Naive B cell (primary cell): Measurements from ENCODE around the gene COL23A1. TPM values are rescaled to one million over a fixed set of nuclear protein-coding genes. Genes with fewer than 3 reads are reported as not detected.

Experiments
- ATAC-seq, 2 donors: fragments of 150-1000 bp; cut with Tn5 transposase; 2 replicates each; pipeline ENCODE4 v1.10.0; 2021; ENCODE audit warnings: low read depth in 2 of 2, mild to moderate bottlenecking in 2 of 2, moderate library complexity in 2 of 2
- DNase-seq: peaks from one replicate; pipeline ENCODE4 v3.0.0; 2022
- H3K27ac Mint-ChIP-seq, 6 donors: one replicate each; pipeline ENCODE4 v1.8.0; 2020 to 2022; ENCODE audit warnings: mild to moderate bottlenecking in 6 of 6, mixed read lengths in 6 of 6, moderate library complexity in 5 of 6, inconsistent platforms in 2 of 6
- H3K27me3 Mint-ChIP-seq, 3 donors: one replicate each; pipeline ENCODE4 v1.8.0; 2021 to 2022; ENCODE audit warnings: mixed read lengths in 3 of 3, mild to moderate bottlenecking in 1 of 3
- H3K36me3 Mint-ChIP-seq, 2 donors: one replicate each; pipeline ENCODE4 v1.8.0; 2020 to 2022; ENCODE audit warnings: mixed read lengths in 2 of 2, inconsistent platforms in 1 of 2, mild to moderate bottlenecking in 1 of 2
- H3K4me1 Mint-ChIP-seq, 3 donors: one replicate each; pipeline ENCODE4 v1.8.0; 2020 to 2022; ENCODE audit warnings: mixed read lengths in 3 of 3, inconsistent platforms in 1 of 3, mild to moderate bottlenecking in 1 of 3, moderate library complexity in 1 of 3
- H3K4me3 Mint-ChIP-seq, 8 donors: one replicate each; pipeline ENCODE4 v1.8.0; 2020 to 2022; ENCODE audit warnings: mild to moderate bottlenecking in 8 of 8, mixed read lengths in 8 of 8, moderate library complexity in 8 of 8, inconsistent platforms in 2 of 8
- H3K9me3 Mint-ChIP-seq, 7 donors: one replicate each; pipeline ENCODE4 v1.8.0; 2020 to 2022; ENCODE audit warnings: mixed read lengths in 7 of 7, mild to moderate bottlenecking in 5 of 7, inconsistent platforms in 2 of 7, moderate library complexity in 1 of 7
- polyA plus RNA-seq, 6 donors: library from polyadenylated mRNA; unstranded; fragments of 300-500 nt; fragmentation: Illumina TruSeq; gene quantifications; one replicate each; pipeline ENCODE4 v1.2.3, GENCODE V29; 2021; ENCODE audit warnings: low read depth in 6 of 6

Gene COL23A1
- polyA plus RNA-seq, 6 donors from 2014 or later = 0.16 TPM; not detected in 5

DNA sequence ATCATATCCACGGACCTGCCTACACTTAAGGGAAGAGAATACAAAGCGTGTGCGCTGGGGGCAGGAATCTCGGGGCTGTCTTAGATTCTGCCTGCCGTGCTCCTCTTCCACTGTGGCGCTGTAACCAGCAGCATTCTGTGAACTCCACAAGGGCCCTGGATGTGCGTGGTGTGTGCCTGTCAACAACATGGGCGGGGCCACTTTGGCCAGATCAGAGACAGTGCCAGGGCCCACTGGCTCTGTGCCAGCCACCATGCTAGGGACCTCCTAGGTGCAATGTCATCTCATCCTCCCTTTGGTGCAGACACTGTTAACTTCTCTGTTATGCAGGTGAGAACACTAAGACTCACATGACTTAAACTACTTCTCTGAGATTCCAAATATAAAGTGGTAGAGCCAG, 113.7 kb downstream of the COL23A1 start:
- H3K4me1 Mint-ChIP-seq = no peaks in the 10 kb centered on the region
- no peak for DNase-seq
- no peak overlapping the region for H3K4me3 Mint-ChIP-seq
- peaks cover 5 to 38% (median 19%) of the 10 kb centered on the region in 3 donors for H3K27me3 Mint-ChIP-seq
- H3K36me3 Mint-ChIP-seq = no peaks in the 10 kb centered on the region
- ATAC-seq = no peak
- peaks cover 0 to 15% (median 1%) of the 10 kb centered on the region in 7 donors for H3K9me3 Mint-ChIP-seq
- H3K27ac Mint-ChIP-seq = no peak overlapping the region

DNA sequence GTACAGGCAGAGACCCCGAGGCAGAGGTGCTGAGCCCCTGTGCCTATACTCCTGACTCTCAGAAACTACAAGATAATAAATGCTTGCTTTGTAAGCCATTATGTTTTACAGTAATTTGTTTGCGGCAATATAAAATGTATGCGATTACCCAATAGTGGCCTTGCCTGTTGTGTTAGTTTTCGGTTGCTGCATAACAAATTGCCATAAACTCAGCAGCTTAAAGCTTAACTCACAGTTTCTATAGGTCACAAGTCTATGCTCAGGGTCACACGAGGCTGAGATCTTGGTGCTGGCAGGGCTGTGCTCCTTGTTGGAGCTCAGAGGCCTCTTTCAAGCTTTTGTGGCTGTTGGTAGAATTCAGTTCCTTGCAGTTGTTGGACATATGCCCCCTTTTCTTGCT, 114.8 kb downstream of the COL23A1 start:
- DNase-seq = no peak
- no peak for ATAC-seq
- no peak overlapping the region for H3K27ac Mint-ChIP-seq
- H3K36me3 Mint-ChIP-seq = no peaks in the 10 kb centered on the region
- peaks cover 0 to 15% (median 1%) of the 10 kb centered on the region in 7 donors for H3K9me3 Mint-ChIP-seq
- H3K4me3 Mint-ChIP-seq = no peak overlapping the region
- peaks cover 5 to 38% (median 20%) of the 10 kb centered on the region in 3 donors for H3K27me3 Mint-ChIP-seq
- no peaks in the 10 kb centered on the region for H3K4me1 Mint-ChIP-seq

DNA sequence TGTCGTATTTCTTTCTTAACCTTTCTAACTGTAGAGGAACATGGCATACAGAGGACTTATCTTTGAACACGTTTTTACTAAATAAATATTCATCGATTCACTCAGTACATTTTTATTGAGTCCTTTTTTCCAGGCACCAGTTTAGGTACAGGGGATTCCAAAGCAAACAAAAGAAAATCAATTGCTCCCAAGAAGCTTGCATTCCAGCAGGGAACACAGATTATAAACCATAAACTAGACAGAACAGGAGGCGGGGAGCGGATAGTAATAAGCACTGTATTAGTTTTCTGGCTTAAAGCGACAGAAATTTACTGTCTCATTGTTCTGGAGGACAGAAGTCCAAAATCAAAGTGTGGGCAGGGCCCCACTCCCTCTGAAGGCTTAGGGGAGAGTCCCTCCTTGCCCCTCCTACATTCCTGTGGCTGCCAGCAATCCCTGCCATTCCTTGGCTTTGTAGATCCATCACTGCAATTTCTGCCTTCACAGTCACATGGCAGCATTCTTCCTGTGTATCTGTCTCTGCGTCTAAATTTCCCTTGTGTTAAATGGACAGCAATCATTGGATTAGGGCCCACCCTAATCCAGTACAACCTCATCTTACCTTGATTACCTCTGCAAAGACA, 115.5 kb downstream of the COL23A1 start:
- Mint-ChIP-seq H3K9me3 (peaks cover 0 to 15% (median 1%) of the 10 kb centered on the region in 7 donors), H3K4me3 (peak overlapping the region in 1 of 8 donors; percentile 7), H3K27me3 (peaks cover 5 to 45% (median 20%) of the 10 kb centered on the region in 3 donors), H3K4me1 (no peaks in the 10 kb centered on the region), H3K27ac (peak overlapping the region in 2 of 6 donors; percentile 49 to 58), H3K36me3 (no peaks in the 10 kb centered on the region)
- DNase-seq = no peak
- ATAC-seq = no peak

DNA sequence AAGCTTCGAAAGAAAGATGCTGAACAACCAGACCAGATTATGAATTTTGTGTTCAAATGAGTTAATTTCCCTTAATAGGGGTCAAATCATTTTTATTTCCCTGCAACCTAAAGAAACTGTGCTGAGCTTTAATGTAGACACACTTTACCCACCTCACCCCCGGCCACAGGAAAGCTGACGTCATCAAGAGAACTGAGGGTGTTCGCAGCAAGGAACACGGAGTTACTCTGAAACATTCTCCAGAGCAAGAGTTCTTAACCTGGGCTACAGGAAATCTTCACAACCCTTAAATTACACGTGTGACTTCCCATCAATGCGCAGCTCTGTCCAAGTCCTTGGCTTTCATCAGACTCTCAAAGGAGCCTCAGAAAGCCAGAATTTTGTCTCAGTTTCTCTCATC, 116.3 kb downstream of the COL23A1 start:
- no peak overlapping the region for H3K27ac Mint-ChIP-seq
- peaks cover 0 to 15% (median 1%) of the 10 kb centered on the region in 7 donors for H3K9me3 Mint-ChIP-seq
- no peak for ATAC-seq
- peaks cover 0 to under 1% (median 0%) of the 10 kb centered on the region in 3 donors for H3K4me1 Mint-ChIP-seq
- no peak for DNase-seq
- peaks cover 9 to 41% (median 24%) of the 10 kb centered on the region in 3 donors for H3K27me3 Mint-ChIP-seq
- H3K4me3 Mint-ChIP-seq = no peak overlapping the region
- no peaks in the 10 kb centered on the region for H3K36me3 Mint-ChIP-seq

DNA sequence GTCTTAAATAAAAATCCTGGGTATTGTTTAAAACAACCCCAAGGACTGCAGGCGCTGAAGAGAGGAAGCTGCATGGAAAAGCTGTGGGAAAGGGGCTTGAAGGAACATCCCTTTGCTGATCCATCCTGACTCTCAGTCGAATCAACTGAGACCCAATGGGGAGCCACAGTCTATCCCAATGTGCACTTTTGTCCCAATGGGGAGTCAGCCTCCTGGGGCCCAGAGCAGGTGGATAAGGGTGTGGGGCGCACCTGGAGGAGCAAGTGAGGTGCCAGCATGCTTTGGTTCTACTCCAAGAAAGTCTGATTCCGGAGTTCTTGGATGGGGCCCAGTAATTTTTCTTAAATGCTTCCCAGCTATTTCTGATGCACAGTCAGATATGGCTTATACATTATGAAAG, 118.1 kb downstream of the COL23A1 start:
- no peak for DNase-seq

DNA sequence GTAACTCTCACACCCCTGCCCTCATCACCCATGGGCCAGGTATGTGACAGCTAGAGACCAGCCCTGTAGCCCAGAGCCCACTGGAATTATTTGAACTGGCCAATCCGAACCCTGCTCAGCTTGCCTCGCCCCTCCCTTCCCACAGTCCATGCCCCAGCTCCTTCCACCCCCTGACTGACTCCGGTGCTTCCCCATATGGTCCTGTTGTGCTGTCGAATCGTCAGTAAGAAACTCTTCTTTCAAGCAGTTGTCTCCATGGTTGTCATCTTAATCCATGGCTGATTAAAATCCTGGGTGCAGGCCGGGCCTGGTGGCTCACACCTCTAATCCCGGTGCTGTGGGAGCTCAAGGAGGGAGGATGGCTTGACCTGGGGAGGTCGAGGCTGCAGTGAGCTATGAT, 118.5 kb downstream of the COL23A1 start:
- Mint-ChIP-seq H3K4me3 (no peak overlapping the region), H3K4me1 (peaks cover 0 to 11% (median 0%) of the 10 kb centered on the region in 3 donors), H3K9me3 (peaks cover 0 to 15% (median 1%) of the 10 kb centered on the region in 7 donors), H3K27ac (no peak overlapping the region), H3K27me3 (peaks cover 10 to 29% (median 26%) of the 10 kb centered on the region in 3 donors), H3K36me3 (no peaks in the 10 kb centered on the region)
- ATAC-seq (no peak), DNase-seq (no peak)

More for the DNA sequence above, 118.1 kb downstream of the COL23A1 start:
- peak overlapping the region in 1 of 6 donors; percentile 44 for H3K27ac Mint-ChIP-seq
- H3K4me1 Mint-ChIP-seq = peaks cover 0 to 11% (median 0%) of the 10 kb centered on the region in 3 donors
- peaks cover 0 to 15% (median 1%) of the 10 kb centered on the region in 7 donors for H3K9me3 Mint-ChIP-seq
- H3K4me3 Mint-ChIP-seq = no peak overlapping the region
- peaks cover 10 to 33% (median 25%) of the 10 kb centered on the region in 3 donors for H3K27me3 Mint-ChIP-seq
- ATAC-seq = no peak
- H3K36me3 Mint-ChIP-seq = no peaks in the 10 kb centered on the region

DNA sequence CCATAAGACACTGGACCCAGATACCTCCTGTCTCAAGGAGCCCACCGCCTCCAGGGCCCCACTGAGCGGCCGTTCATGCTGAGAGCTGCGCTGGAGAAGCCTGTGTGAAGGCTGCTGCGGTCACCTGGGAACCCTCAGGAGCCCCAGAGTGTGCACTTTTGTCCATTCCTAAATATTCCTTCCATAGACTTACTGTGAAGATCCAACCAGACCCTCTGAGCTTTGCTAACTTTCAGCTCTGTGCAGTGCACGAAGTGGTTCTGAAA, 119.5 kb downstream of the COL23A1 start:
- Mint-ChIP-seq H3K9me3 (peaks cover 0 to 6% (median under 1%) of the 10 kb centered on the region in 7 donors), H3K27me3 (peaks cover 5 to 26% (median 20%) of the 10 kb centered on the region in 3 donors), H3K36me3 (no peaks in the 10 kb centered on the region), H3K4me3 (no peak overlapping the region), H3K4me1 (peaks cover 0 to 11% (median 0%) of the 10 kb centered on the region in 3 donors), H3K27ac (no peak overlapping the region)
- DNase-seq (no peak), ATAC-seq (no peak)

DNA sequence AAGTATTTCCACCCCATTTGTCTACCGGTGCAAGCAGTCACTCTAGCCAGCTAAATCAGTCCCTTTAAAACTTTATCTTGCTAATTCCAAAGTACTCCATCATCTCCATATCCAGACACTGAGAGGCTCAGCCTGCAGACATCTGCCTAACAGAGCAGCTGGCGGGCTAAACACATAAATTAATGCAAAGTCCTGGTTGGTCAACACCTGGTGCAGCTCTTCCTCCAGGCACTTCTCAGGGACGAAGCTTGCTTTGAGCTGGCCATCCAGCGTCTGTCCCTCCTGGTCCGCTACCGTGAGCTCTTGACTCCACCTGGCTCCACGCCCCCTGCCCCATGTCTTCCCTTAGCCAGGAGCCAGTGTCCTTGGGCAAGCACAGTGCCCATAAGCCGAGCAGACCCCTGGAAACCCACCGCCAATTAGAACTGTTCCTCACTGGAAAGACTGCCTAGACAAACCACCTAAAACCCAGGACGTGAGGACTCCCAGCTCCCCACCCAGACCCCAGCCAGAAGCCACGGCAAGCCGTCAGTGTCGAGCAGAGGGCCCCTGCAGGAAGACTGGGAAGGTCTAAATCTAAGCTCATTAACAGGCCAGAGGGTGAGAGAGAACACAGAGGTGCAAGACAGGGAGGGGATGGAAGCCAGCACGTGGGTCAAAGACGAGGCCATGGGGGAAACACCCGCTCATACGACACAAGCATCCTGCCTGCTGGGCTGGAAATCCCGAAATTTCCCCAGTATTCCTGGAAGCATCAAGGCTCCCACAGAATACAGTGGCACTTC, 120.0 kb downstream of the COL23A1 start:
- Mint-ChIP-seq H3K27me3 (peaks cover 5 to 26% (median 16%) of the 10 kb centered on the region in 3 donors), H3K36me3 (no peaks in the 10 kb centered on the region), H3K27ac (peak overlapping the region in 1 of 6 donors; percentile 3), H3K4me1 (peaks cover 0 to 11% (median 0%) of the 10 kb centered on the region in 3 donors), H3K4me3 (no peak overlapping the region), H3K9me3 (peaks cover 0 to 1% (median 0%) of the 10 kb centered on the region in 7 donors)
- DNase-seq = no peak
- no peak for ATAC-seq

DNA sequence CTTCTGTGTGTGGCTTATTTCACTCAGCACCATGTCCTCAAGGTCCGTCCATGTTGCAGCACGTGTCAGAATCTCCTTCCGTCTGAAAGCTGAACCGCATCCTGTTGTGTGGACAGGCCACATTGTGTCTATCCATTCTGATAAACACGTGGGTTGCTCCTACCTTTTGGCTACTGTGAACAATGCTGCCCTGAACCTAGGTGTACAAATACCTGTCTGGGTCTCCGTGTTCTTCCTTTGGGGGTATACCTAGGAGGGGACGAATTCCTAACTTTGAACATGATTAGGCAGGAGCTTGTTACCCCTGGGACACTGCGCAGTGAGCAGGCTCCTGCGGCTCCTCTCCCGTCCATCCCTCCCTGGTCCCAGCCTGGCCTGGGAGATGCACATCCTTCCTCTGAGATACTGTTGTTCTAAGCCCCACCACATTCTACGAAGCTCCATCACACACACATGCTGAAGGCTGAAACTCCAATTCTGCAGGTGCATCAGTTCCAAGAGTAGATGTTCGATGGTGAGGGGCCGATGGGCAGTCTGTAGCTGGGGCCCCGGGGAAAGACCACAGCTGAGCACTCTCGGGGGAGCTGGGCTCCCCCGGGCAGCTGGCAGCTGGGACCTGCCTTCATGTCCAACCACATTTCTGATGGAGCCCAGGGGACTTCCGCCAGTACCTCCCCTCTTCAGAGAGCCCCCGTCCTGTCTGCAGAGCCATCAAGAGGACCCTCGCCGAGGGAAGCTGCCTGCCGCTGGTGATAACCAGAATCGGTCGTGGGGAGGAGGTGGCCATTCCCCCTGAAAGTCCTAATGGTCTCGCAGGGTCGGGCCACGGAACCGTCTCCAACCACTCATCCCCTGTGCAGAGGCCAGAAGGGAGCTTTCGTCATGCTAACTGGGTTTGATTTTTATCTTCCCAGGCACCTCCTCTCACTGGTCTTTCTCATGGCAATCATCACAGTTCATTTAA, 120.9 kb downstream of the COL23A1 start:
- no peaks in the 10 kb centered on the region for H3K36me3 Mint-ChIP-seq
- H3K4me1 Mint-ChIP-seq = peaks cover 0 to 11% (median 0%) of the 10 kb centered on the region in 3 donors
- peak overlapping the region in 1 of 6 donors; percentile 3 for H3K27ac Mint-ChIP-seq
- H3K27me3 Mint-ChIP-seq = peaks cover 5 to 26% (median 12%) of the 10 kb centered on the region in 3 donors
- H3K9me3 Mint-ChIP-seq = no peaks in the 10 kb centered on the region
- ATAC-seq (no peak), DNase-seq (no peak)
- no peak overlapping the region for H3K4me3 Mint-ChIP-seq

DNA sequence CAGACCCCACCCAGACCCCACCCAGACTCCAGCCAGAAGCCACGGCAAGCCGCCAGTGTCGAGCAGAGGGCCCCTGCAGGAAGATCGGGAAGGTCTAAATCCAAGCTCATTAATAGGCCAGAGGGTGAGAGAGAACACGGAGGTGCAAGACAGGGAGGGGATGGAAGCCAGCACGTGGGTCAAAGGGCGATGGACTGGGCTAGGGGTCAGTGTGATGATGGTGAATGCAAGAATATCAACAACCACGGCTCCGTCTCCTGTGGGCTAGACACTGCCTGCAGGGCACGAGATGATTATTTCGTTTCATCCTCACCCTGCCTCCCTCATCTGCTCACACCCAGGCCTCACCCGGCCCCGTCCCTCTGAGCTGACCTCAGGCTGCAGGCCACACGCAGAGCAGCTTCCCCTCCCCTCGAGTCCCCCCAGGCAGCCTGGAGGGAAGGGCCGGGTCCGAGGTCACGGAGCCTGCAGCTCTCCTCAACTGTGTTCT, 122.0 kb downstream of the COL23A1 start:
- no peak overlapping the region for H3K4me3 Mint-ChIP-seq
- no peak overlapping the region for H3K27ac Mint-ChIP-seq
- H3K36me3 Mint-ChIP-seq = no peaks in the 10 kb centered on the region
- H3K9me3 Mint-ChIP-seq = no peaks in the 10 kb centered on the region
- peaks cover 0 to 11% (median 0%) of the 10 kb centered on the region in 3 donors for H3K4me1 Mint-ChIP-seq
- DNase-seq (no peak), ATAC-seq (no peak)
- peaks cover 5 to 26% (median 12%) of the 10 kb centered on the region in 3 donors for H3K27me3 Mint-ChIP-seq

DNA sequence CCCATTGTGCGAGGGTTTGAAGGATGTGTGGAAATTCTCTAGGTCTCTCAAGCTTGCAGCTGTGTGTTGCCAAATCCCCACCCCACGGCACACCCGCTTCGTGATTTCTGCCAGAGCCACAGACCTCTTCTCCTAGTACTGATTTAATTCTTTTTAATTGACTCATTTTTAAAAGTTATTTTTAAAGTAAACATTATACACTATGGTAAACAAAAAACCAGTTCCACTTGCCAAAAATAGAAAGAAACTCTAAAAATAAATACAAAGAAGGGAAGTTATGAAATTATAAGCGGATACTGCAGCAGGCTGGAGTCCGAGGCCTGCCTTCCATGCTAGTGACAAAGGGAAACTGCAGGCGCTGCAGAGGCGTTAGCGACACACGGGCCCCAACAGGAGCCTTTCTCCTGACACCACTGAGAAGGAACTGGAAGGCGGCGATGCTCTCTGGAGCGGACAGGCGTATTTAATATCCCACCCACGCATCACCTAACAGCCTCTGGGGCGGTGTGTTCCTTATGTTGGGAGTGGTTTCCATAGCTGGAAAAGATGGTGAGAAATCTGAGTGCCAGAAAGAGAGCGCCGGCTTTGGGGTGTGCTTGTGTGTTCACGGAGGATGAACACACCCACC, 122.5 kb downstream of the COL23A1 start:
- Mint-ChIP-seq H3K27me3 (peaks cover 5 to 26% (median 12%) of the 10 kb centered on the region in 3 donors), H3K4me1 (peaks cover 0 to 11% (median 0%) of the 10 kb centered on the region in 3 donors), H3K9me3 (no peaks in the 10 kb centered on the region), H3K27ac (no peak overlapping the region), H3K36me3 (no peaks in the 10 kb centered on the region), H3K4me3 (no peak overlapping the region)
- DNase-seq = no peak
- ATAC-seq = no peak

DNA sequence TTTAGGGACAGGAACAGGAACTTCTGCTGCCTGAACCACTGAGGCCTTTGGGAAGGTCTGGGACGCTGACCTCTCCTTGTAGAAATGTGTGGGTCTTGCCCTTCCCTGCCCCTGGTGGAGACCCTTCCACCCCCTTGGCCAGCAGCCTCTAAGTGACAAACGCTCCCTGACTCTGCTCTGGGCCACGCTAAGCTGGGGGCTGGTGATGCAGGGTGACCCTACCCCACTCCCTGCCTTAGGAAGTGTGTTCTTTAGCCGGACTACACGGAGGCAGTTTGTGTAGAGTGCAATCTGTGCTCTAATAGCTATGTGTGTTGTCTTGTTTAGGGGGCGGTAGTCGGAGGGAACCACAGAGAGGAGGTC, 123.0 kb downstream of the COL23A1 start:
- peaks cover 0 to 11% (median 0%) of the 10 kb centered on the region in 3 donors for H3K4me1 Mint-ChIP-seq
- no peaks in the 10 kb centered on the region for H3K36me3 Mint-ChIP-seq
- peaks cover 5 to 26% (median 12%) of the 10 kb centered on the region in 3 donors for H3K27me3 Mint-ChIP-seq

More for the DNA sequence above, 123.0 kb downstream of the COL23A1 start:
- no peak for DNase-seq
- ATAC-seq = no peak
- no peaks in the 10 kb centered on the region for H3K9me3 Mint-ChIP-seq
- H3K4me3 Mint-ChIP-seq = no peak overlapping the region
- H3K27ac Mint-ChIP-seq = no peak overlapping the region
